Kidney (tissue), 14 donors: ENCODE data around the gene ODC1. TPM values are rescaled to one million over a fixed set of nuclear protein-coding genes. Genes with fewer than 3 reads are reported as not detected.

Source experiments
- DNase-seq, 5 donors: peaks; one replicate each; pipeline ENCODE4 v3.0.0-alpha.2; 2013 to 2020
- FAIRE-seq: peaks from 2 replicates; lab custom pipeline; 2012; peaks lifted over from hg19 to GRCh38; lab: Jason Lieb, UNC
- H3K27ac ChIP-seq, 2 donors: one replicate each; pipeline ENCODE4 v1.7.0; 2013; ENCODE audit warnings: low read depth in 2 of 2, low read length in 2 of 2, inconsistent platforms in 1 of 2
- H3K27me3 ChIP-seq: one replicate; pipeline ENCODE4 v1.7.1; 2013; ENCODE audit warnings: low read length, inconsistent platforms; ENCODE audit not compliant: control insufficient read depth, insufficient read depth
- H3K36me3 ChIP-seq, 3 donors: one replicate each; pipeline versions ENCODE4 v1.7.0 to v1.7.1; 2013; ENCODE audit warnings: low read length in 3 of 3, control low read depth in 1 of 3, inconsistent platforms in 1 of 3; ENCODE audit not compliant: insufficient read depth in 3 of 3, control insufficient read depth in 2 of 3
- H3K4me1 ChIP-seq, 3 donors: one replicate each; pipeline versions ENCODE4 v1.7.0 to v1.7.1; 2013; ENCODE audit warnings: low read length in 3 of 3, inconsistent platforms in 1 of 3, low read depth in 1 of 3; ENCODE audit not compliant: control insufficient read depth in 2 of 3, insufficient read depth in 2 of 3
- H3K4me3 ChIP-seq, 3 donors: one replicate each; pipeline versions ENCODE4 v1.7.0 to v1.8.1; 2013; ENCODE audit warnings: low read length in 3 of 3, control low read depth in 1 of 3, inconsistent platforms in 1 of 3
- H3K9ac ChIP-seq, 3 donors: one replicate each; pipeline versions ENCODE4 v1.7.0 to v1.7.1; 2013; ENCODE audit warnings: low read length in 3 of 3, control low read depth in 1 of 3, inconsistent platforms in 1 of 3
- H3K9me3 ChIP-seq, 3 donors: one replicate each; pipeline versions ENCODE4 v1.7.0 to v1.7.1; 2013; ENCODE audit warnings: low read length in 3 of 3, control low read depth in 1 of 3, inconsistent platforms in 1 of 3; ENCODE audit not compliant: control insufficient read depth in 2 of 3, insufficient read depth in 1 of 3
- intact Hi-C: fragments of 100-400 bp; cut with DNase I; formaldehyde crosslinking; loops from one replicate; pipeline ENCODE4 v1.11.1; 2022
- polyA plus RNA-seq: library from polyadenylated mRNA; stranded (reverse); fragments of 350-450 nt; fragmentation: Illumina TruSeq; extraction: RNeasy Lipid Tissue Mini Kit (QIAGEN cat#74804); gene quantifications from one replicate; pipeline ENCODE4 v1.2.3, GENCODE V29; 2014; ENCODE audit warnings: low read depth, low replicate concordance; ENCODE audit not compliant: insufficient read depth
- total RNA-seq: library from RNA; stranded (reverse); fragmentation: NEBNext Ultra II Directional; extraction: Animal tissue kit (Norgen Biotek cat#: 25700); gene quantifications from one replicate; pipeline ENCODE4 v1.2.1, GENCODE V29; 2021
- TF ChIP-seq, protein P1 (sequence below): IDR thresholded peaks from 3 replicates; pipeline ENCODE4 v1.5.1; 2012; ENCODE audit warnings: mild to moderate bottlenecking, moderate library complexity, borderline replicate concordance; ENCODE audit not compliant: insufficient read depth; ENCODE audit errors: extremely low read depth
- donor health status: control.
- donor health status: control.
- donor health status: control.
- donor health status: control.
- donor health status: control.
- donor health status: DM: yes; HTN: yes; CAD: no.
- donor health status: Normal renal cell carcinoma (clear cell type).

The ODC1 gene
- total and polyA plus RNA-seq, 2 donors from 2014 or later, result 94.4 to 97.5 TPM

DNA sequence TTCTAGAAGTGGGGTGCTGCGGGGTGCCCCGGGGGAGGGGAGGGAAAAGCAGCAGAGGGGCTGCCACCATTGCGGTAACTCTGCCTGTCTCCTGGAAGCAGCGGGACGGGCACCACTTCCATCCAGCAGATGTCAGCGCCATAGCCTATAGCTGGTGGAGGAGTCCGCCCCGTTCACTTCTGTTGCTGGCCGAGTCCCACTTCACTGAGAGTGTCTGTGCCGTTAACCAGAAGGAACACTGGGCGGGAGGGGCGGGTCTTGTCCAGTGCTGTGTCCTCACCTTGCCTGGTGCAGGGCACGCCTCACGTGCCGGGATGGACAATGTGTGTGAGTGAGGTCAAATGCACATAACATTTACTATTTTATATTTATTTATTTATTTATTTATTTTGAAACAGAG, 19.3 kb upstream of the ODC1 start:
- Histone ChIP-seq H3K9ac (no peak overlapping the region), H3K4me3 (no peak overlapping the region), H3K4me1 (no peaks in the 10 kb centered on the region), H3K27ac (no peak overlapping the region), H3K9me3 (no peaks in the 10 kb centered on the region), H3K36me3 (no peaks in the 10 kb centered on the region), H3K27me3 (no peaks in the 10 kb centered on the region)
- FAIRE-seq (no peak), DNase-seq (no peak)
- intact Hi-C loops, result no loop called here
- TF ChIP-seq, protein P1, sequence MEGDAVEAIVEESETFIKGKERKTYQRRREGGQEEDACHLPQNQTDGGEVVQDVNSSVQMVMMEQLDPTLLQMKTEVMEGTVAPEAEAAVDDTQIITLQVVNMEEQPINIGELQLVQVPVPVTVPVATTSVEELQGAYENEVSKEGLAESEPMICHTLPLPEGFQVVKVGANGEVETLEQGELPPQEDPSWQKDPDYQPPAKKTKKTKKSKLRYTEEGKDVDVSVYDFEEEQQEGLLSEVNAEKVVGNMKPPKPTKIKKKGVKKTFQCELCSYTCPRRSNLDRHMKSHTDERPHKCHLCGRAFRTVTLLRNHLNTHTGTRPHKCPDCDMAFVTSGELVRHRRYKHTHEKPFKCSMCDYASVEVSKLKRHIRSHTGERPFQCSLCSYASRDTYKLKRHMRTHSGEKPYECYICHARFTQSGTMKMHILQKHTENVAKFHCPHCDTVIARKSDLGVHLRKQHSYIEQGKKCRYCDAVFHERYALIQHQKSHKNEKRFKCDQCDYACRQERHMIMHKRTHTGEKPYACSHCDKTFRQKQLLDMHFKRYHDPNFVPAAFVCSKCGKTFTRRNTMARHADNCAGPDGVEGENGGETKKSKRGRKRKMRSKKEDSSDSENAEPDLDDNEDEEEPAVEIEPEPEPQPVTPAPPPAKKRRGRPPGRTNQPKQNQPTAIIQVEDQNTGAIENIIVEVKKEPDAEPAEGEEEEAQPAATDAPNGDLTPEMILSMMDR, result no peak

DNA sequence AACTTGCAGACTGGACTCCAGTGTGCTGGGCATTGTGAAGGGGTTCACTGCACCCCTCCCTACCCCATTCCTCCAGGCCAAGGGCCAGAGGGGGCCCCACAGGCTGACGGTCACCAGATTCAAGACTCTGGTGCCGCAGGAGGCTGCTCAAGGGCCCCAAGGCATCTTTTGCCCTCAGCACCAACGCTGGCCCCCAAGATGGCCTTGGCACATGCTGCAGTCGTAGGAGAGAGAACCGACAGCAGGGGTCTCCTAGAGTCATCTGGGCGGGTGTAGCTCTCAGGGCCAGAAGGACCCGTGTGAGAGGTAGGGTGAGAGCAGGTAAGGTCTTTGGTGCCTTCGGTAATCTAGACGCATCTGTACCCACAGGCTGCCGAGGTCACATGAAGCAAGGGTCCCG, 18.7 kb upstream of the ODC1 start:
- intact Hi-C loops, result no loop called here
- H3K4me3 ChIP-seq, result no peak overlapping the region
- no peaks in the 10 kb centered on the region for H3K27me3 ChIP-seq
- no peak for DNase-seq
- no peaks in the 10 kb centered on the region for H3K4me1 ChIP-seq
- no peaks in the 10 kb centered on the region for H3K9me3 ChIP-seq
- H3K9ac ChIP-seq, result no peak overlapping the region
- TF ChIP-seq, protein P1, result no peak
- H3K36me3 ChIP-seq, result no peaks in the 10 kb centered on the region
- FAIRE-seq, result no peak
- H3K27ac ChIP-seq, result no peak overlapping the region

DNA sequence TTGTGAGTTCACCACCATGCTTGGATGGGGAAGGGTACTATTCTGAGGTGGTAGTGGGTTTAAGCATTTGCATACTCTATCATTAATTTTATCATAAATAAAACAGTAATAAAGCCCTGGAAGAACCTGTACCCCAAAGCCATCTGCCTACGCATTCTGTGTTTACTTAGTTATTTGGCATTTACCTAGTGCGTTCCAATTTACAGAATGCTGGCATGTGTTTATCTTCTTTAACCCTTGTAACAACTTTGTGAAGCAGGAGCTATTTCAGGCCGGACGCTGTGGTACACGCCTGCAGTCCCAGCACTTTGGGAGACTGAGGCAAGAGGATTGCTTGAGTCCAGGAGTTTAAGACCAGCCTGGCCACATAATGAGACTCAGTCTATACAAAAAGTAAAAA, 17.8 kb upstream of the ODC1 start:
- Histone ChIP-seq H3K36me3 (no peaks in the 10 kb centered on the region), H3K9me3 (no peaks in the 10 kb centered on the region), H3K4me1 (no peaks in the 10 kb centered on the region), H3K27ac (no peak overlapping the region), H3K27me3 (no peaks in the 10 kb centered on the region), H3K9ac (no peak overlapping the region), H3K4me3 (no peak overlapping the region)
- no peak for FAIRE-seq
- intact Hi-C loops, result no loop called here
- no peak for DNase-seq
- TF ChIP-seq, protein P1, result no peak
